Stimulated activated CD4-positive, alpha-beta T cell treated with anti-CD3 and anti-CD28 coated beads, Interleukin-12 subunit alpha, Interleukin-12 subunit beta, amount 100 ng/mL, for 4 hours (primary cell): ENCODE data around the gene MTA1.

ENCODE experiments used
- DNase-seq: peaks from one replicate; pipeline ENCODE4 v3.0.0-alpha.2; 2020

MTA1 gene

DNA sequence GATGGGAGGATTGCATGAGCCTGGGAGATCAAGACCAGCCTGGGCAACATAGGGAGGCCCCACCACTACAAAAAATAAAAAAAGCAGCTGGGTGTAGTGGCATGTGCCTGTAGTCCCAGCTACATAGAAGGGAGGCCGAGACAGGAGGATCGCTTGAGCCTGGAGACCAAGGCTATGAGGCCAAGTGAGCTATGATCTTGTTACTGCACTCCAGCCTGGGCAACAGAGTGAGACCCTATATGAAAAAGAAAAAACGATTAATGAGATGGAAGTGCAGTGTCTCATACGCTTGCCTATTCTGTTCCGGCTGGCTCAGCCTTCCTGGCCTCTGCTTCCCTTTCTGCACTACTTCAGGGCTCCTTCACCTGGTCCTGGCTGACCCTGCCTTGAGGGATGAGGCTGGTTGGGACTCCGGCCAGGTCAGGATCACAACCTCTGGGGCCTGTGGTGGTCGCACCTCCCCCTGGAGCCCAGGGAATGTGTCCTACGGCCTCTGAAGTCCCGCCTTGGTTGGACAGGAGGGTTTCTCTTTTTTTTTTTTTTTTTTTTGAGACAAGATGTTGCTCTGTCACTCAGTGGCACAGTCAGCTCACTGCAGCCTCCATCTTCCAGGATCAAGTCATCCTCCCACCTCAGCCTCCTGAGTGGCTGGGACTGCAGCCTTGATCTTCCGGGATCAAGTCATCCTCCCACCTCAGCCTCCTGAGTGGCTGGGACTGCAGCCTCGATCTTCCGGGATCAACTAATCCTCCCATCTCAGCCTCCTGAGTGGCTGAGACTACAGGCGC, 82.1 kb downstream of the MTA1 start:
- DNase-seq = no peak

DNA sequence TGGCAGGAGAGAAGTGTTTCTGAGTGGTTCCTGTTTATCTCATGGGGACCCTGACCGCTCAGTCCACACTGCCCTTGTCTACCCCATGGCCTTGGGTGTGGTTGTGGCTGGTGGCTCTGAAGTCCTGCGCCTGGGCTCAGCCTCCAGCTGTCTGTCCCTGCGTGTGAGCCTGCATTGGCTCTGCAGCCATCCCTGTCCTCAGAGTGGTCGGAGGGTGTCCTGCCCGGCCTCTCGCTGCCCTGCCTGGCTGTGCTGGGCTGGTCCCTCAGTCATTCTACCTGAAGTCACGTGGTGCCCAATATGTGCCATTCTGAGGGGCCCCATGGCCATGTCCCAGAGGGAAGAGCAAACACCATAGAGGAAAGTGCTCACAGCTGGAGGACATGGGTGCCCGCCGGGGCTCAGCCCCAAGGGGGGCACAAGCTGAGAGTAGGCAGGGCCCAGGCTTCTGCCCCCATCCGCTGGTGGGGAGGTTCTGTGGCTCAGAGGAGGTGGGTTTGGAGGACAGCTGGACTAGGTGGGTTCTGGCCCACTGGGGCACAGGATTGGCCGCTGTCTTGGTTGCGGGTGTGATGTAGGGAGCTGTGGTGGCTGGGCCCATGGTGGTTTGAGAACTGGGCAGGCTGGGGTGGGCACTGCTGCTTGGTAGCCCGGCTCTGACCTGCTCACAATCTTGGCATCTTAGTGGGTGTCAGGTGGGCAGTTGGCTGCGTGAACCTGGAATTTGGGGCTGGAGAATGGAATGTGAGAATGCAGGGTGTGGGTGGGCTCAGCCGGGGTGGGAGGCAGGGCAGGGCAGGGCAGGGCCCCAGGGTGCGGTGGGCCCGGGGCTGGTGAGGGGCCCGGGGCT, 83.0 kb downstream of the MTA1 start:
- no peak for DNase-seq

DNA sequence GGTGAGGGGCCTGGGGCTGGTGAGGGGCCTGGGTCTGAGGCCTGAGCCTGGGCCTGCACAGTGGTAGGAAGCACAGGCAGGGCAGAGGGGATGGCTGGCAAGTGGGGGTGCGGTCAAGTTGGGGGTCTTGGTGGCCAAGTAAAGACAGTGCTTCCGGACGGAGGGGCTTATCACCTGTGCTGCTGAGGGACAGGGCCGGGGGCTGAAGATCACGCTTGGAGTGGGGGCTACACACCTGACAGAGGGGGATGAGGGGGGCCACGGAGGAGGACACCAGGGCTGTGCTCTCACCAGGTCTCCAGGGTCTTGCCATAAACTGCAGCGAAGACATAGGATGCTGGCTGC, 83.6 kb downstream of the MTA1 start:
- DNase-seq = no peak

DNA sequence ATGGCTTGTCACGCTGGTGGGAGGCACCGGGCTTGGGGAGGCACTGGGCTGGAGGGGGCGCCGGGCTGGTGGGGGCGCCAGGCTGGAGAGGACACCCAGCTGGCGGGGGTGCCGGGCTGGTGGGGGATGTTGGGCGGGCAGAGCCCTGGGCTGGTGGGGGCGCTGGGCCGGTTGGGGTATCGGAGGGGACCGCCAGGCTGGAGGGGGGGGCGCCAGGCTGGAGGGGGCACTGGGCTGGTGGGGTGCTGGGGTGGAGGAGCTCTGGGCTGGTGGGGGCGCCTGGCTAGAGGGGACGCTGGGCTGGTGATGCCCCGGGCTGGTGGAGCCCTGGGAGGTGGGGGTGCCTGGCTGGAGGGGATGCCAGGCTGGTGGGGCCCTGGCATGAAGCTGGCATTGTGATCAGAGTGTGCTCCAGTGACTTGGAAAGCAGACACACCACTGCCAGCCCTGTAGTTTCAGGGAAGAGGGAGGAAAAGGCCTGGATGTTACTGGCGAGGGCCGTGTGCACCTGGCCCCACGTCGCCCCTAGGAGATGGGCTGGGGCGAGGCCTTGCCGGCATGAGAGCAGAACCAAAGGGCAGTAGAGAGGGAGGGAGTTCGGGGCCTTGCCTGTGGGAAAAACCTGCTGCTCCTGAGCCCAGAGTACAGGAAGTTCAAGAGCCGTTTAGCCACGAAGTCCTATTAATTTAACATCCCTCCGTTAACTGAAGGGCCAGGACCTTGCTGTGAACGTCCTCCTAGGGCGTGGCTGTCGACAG, 84.5 kb downstream of the MTA1 start:
- no peak for DNase-seq

DNA sequence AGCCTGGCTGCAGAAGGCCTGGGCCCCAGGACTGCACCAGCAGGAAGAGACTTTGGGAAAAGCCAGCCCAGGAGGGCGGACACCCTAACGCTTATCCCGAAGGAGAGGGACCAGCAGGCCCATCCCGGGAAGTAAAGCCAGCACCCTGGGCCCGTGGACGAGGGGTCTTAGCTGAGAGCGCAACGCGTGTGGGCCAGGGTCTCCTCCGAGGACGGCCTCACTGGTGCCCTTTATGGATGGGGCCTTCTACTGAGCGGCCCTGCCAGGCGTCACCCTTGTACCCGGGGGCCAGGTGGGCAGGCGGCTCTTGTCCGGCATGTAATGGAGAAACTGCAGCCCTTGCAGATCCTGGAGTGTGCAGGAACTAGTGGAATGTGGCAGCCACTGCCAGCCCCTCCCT, 85.5 kb downstream of the MTA1 start:
- no peak for DNase-seq

DNA sequence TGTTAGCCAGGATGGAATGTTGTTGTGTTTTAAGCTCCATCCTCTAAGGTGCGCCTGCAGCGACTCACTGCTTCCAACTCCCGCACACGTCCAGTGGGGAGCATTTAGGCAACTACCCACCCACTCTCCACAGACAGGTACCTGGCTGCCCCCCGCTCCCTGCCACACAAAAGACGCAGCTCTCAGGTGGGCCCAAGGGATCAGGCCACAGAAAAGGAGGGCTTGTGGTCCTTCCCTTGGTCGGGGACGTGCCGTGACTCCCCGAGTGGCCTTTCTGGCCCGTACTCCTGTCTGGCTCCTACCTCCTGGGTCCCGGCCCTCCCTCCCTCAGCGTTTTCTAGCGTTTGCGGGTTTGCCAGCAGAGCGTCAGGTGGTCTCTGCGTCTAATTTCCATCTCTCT, 87.6 kb downstream of the MTA1 start:
- DNase-seq = no peak

DNA sequence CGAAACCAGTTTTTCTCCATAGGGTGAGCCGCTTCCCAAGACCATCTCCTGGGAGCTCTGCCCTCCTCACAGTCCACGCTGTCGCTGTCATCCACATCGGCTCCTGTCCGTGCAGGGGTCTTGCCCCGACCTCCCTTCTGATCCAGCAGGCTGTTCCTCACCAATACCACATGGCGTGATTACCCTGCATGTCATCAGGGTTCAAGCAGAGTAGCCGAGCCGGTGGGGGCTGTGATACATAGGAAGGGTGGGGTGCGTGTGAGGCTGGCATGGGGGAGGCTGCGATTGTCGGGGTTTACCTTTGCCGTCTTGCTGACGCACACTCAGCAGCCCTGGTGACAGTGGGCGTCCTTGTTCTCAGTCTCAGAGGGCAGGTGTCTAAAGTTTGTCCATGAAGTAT, 88.4 kb downstream of the MTA1 start:
- no peak for DNase-seq

DNA sequence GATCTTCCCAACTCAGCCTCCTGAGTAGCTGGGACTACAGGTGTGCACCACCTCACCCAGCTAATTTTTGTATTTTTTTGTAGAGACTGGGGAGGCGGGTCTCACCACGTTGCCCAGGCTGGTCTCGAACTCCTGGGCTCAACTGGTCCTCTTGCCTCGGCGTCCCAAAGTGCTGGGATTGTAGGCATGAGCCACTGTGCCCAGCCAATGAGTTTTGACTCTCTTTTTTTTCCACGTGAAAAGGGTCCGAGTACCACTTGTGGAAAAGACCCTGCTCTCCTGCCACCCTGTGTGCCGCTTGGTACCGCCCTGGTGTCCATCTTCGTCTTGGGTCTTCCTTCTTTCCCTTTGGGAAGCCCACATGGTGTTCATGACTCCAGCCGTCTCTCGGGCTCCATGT, 89.0 kb downstream of the MTA1 start:
- DNase-seq = no peak

DNA sequence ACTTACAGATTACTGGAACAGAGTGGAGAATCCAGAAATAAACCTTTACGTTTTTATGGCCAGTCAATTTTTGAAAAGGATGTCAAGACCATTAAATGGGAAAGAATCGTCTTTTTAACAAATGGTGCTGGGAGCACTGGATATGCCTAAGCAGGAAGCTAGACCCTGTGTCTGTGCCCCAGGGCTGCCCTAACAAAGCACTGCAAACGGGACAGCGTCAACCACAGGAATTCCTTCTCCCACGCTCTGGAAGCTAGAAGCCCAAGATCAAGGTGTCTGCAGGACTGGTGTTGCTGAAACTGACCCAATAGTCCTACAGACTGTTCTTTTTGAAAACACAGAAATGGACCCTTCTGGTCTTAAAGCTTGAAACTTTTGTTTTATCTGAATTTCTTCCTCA, 97.5 kb downstream of the MTA1 start:
- DNase-seq = no peak

DNA sequence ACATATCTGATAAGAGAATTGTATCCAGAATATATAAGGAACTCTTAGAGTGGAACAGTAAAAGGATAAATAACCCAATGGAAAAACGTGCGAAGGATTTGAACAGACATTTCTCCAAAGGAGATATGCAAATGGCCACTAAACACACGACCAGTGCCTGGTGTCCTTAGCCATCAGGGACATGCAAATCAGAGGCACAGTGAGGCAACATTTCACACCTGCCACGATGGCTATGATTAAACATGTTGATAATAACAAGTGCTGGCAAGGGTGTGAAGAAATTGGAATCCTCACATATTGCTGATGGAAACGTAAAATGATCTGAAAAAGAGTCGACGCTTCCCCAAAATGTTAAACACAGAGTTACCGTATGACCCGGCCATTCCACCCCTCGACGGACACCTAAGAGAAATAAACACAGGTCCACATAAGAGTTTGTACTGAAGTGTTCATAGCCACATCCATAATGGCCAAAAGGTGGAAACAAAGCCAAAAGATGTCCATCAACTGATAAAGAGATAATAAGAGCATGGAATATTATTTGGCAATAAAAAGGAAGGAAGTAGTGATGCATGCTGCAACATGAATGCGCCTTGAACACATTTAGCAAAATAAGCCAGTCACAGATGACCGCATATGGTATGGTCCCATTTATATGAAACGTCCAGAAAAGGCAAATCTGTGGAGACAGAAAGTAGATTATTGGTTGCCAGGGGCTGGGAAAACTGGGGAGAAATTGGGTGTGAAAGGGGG, 100.5 kb downstream of the MTA1 start:
- DNase-seq = no peak
